Astrocyte of the cerebellum (primary cell): ENCODE measurements around the gene ZBTB5.

Experiments
- DNase-seq: peaks from one replicate; pipeline ENCODE4 v3.0.0-alpha.2; 2011; ENCODE audit warnings: low read depth
- H3K4me3 ChIP-seq: 2 replicates; pipeline ENCODE4 v1.5.1; 2011; ENCODE audit warnings: mild to moderate bottlenecking, low read depth, low read length, moderate library complexity
- CTCF ChIP-seq: IDR thresholded peaks from 2 replicates; pipeline ENCODE4 v1.5.1; 2012; ENCODE audit warnings: low read length, low read depth, moderate library complexity, mild to moderate bottlenecking; ENCODE audit errors: missing control alignments
- in situ Hi-C: cut with HindIII; loops from 2 replicates; pipeline ENCODE4 v1.10.0; 2017; ENCODE audit warnings: low sequenced_read_pairs

ZBTB5 gene

GRCh38 chr9:37508834-37509206 is 43.6 kb upstream of the ZBTB5 start:
- no peak overlapping the region for H3K4me3 ChIP-seq
- in situ Hi-C loops = no loop called here
- DNase-seq = no peak
- no peak for TF ChIP-seq CTCF

GRCh38 chr9:37508135-37508833 is 43.0 kb upstream of the ZBTB5 start:
- DNase-seq = no peak
- TF ChIP-seq CTCF = no peak
- no peak overlapping the region for H3K4me3 ChIP-seq
- in situ Hi-C loops = no loop called here

- in situ Hi-C loops = no loop called here
- no peak for TF ChIP-seq CTCF
- no peak for DNase-seq
- no peak overlapping the region for H3K4me3 ChIP-seq
Measured at GRCh38 chr9:37507566-37508134, 42.4 kb upstream of the ZBTB5 start.

- DNase-seq = no peak
- H3K4me3 ChIP-seq = no peak overlapping the region
- TF ChIP-seq CTCF = no peak
- in situ Hi-C loops = no loop called here
Measured at GRCh38 chr9:37504605-37505004, 39.4 kb upstream of the ZBTB5 start.

- no peak for DNase-seq
- no peak for TF ChIP-seq CTCF
- H3K4me3 ChIP-seq = no peak overlapping the region
- in situ Hi-C loops = no loop called here
Measured at GRCh38 chr9:37503736-37504135, 38.5 kb upstream of the ZBTB5 start.

GRCh38 chr9:37501957-37502596 is 36.8 kb upstream of the ZBTB5 start:
- TF ChIP-seq CTCF = no peak
- H3K4me3 ChIP-seq = no peak overlapping the region
- in situ Hi-C loops = no loop called here
- no peak for DNase-seq
